GM12874 (cell line): ENCODE results near the gene REG4.

Experiments
- CTCF ChIP-seq: IDR thresholded peaks from 2 replicates; pipeline ENCODE4 v1.5.1; 2011; ENCODE audit warnings: low read depth, mild to moderate bottlenecking, control low read depth, low read length, moderate library complexity; ENCODE audit not compliant: insufficient read depth

Gene REG4

DNA sequence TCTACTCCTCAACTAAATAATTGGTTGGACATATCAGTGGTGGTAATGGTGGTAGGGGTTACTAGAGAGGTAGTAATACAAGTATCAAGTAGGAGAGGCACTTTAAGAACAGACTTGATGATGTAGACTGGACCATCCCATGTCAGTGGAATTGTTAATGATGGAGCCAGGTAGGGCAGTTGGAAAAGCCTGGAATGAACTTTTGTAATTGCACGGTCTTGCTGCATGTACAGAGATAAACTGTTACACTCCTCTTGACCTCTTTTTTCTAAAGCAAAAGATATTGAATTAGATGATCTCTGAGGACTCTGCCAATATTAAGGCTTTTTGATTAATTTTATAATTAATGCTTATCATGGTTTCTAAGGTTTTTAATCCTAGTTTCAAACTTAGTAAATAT, 48.3 kb downstream of the REG4 start:
- no peak for TF ChIP-seq CTCF

GRCh38 chr1:119762409-119762808, 48.9 kb downstream of the REG4 start:
- TF ChIP-seq CTCF = no peak

DNA sequence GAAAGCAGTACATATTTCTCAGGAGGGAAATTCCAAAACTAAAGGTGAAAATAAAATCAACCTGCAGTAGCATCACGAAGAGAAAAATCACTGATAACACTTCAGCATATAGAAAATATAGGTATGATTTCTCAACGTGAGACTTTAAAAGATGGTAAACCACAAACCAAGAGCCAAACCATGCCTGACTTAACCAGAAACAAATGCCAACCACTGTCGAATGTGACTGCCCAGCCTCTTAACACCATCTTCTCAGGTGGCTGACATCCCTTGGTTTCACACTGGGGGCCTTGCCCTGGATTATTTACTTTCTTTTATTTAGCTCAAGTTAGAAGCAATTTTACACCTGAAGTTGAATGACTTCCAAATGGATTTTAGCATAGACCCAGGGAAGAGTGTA, 52.7 kb downstream of the REG4 start:
- no peak for TF ChIP-seq CTCF

GRCh38 chr1:119752592-119752991, 58.7 kb downstream of the REG4 start:
- no peak for TF ChIP-seq CTCF

DNA sequence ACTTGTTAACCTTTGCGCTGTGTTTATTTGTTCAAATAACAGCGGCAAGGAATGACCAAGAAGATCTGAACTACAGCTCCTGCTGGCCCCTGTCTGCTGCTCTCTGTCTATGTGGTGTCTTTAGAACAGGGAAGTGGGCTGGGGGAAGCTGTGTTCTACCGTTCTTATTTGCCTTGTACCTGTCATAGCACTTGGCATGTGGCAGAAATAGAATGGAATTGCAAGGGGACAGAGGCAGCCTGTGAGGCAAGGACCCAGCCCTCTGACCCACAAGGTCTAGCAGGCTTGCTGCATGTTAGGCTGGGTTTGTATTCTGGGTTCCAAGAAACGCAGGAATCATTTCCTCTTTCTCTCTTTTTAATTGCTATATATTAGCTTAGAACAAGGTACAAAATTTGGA, 63.2 kb downstream of the REG4 start:
- no peak for TF ChIP-seq CTCF

DNA sequence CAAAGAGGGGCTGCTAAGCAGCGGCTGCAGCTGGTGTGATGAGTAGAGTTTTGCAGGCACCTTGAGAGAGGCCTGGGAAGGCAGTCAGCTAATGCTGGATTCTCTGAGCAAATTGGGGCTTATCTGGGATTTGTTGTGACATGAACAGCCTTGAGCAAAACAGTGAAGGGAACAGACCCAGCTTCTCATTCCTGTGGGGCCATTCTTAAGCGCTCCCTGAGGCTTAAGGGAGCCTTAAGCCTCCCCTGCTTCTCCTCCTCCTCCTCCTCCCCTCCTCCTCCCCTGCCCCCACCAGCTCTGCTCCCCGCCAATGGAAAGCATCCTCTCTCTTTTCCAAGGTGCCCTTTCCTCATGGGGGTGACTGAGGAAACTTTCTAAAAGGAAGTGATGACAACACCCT, 63.8 kb downstream of the REG4 start:
- no peak for TF ChIP-seq CTCF

GRCh38 chr1:119745034-119745433, 66.2 kb downstream of the REG4 start:
- no peak for TF ChIP-seq CTCF

- no peak for TF ChIP-seq CTCF
Measured at GRCh38 chr1:119744598-119744942, 66.7 kb downstream of the REG4 start.
